HG03060 (cell line): ENCODE results near the gene PCYT1B.
"Not testable (repeated sequence)": the region's sequence is repeated elsewhere in the genome, so short reads cannot be mapped to it uniquely, and the experiment has no call there.

Source experiments
- ATAC-seq: cut with Tn5 transposase; IDR thresholded peaks from one replicate; pipeline ENCODE4 v1.9.1; 2021; ENCODE audit warnings: low read depth, moderate number of reproducible peaks; ENCODE audit not compliant: unreplicated experiment

PCYT1B gene

DNA sequence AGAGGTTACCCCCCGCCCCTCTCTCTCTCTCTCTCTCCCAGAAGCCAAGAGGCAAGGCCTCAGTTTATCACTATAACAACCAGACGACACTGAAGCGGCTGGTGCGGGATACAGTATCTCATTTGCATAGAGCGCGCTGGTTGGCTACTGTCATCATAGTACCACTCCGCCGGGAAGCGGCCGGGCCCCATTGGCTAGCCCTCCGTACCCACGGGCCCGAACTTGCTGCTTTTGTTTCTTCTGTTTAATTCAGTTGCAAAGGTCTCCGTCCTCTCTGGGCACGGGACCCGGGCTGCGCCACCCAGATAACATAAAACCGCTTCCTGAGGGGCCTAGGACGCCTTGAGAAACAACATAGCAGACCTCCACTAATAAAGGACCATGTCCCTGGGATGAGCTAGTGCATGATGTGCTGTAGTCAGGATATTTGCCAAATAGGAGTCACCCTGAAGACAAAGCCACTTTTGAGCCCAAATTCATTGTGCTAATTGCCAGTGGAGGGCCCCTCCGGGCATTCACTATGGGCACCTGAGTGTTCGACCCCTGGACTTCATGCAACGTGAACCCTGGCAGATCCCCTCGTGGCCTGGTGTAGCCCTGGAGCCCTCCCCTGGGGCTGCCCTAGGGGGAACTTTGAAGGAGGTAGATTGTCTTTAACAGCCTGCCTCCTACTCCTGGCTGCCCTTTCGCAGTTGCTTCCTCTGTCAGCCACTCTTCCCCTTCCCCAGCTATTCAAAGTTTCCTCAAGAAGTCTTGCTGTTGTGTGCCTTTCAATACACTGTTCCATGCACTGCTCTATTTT is at the start of gene PCYT1B:
Gene PCYT1B (minus strand): TSS at position 91 of the 802 bp plus-strand sequence. CDS start 242 bp downstream, outside the sequence.
- no peak for ATAC-seq

DNA sequence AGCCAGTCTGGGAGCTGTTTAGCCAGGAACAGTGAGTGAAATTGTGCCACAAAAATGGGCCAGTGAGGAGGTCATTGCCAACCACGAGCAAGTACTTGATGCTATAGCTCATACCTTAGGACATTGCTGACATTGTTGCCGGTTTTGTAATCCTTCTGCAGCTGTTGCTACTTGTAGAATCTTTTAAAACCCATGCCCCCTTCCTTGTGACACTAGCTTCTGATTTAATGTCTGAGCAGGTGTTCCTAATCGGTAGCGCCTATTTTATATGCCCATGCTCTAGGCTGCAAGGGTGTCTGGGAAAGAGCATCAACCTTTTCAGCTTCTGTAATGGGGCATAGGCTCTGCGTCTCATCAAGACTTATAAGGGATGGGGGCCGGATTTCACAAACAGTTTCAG is 49.1 kb upstream of the PCYT1B start:
- no peak for ATAC-seq

DNA sequence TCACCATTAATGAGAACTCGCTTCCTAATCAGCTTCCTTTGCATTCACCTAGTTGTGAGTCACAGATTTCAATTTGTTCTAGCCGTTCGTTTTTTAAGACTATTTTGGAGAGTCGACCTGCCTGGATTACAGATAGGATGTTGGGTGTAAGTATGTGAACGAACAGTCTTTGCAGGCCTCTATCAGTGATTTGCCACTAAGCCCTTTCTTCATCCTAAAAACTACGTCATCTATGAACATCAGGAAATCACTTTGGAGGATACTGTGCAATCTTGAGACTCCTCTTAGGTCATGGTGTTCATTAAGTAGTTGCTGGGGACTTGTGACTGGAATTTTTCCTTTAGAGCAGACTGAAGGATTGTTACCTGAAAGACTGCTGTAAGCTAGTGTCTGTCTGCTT is 47.7 kb upstream of the PCYT1B start:
- no peak for ATAC-seq

DNA sequence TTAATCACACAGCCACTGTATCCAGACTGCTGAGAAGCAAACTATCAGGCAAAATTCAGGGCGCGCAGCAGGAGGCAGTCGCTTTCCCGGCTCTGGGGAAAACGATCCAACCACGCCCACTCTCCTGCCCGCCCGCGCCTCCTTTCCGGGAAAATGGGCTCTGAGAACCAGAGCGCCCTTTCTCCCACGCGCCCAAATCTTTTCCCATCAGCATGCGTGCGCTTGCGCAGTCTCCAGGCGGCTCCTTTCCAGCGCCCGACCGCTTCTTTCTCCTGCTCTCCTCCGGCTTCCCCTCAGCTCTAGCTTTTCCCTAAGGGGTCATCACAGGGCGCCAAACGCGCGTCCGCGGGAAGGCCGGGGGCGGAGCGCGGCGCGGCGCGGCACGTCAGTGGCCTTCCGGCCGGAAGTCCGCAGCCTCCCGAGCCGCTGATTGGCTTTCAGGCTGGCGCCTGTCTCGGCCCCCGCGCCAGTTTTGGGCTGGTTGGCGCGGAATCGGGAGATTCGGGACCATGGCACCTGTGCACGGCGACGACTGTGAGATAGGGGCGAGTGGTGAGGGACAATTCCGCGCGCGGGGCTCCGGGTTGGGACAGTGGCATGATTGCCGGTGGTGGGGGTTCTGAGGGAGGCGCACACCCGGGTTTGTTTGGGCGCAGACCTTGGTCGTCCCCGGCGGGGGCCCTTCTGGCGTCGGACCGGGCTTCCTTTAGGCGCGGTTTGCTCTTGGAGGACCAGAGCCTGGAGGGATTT is 46.5 kb upstream of the PCYT1B start, which contains the start of gene POLA1:
Gene POLA1 (plus strand): TSS at position 466 of the 750 bp plus-strand sequence. CDS start 44 bp downstream, at position 510.
- ATAC-seq = peak; percentile 83

DNA sequence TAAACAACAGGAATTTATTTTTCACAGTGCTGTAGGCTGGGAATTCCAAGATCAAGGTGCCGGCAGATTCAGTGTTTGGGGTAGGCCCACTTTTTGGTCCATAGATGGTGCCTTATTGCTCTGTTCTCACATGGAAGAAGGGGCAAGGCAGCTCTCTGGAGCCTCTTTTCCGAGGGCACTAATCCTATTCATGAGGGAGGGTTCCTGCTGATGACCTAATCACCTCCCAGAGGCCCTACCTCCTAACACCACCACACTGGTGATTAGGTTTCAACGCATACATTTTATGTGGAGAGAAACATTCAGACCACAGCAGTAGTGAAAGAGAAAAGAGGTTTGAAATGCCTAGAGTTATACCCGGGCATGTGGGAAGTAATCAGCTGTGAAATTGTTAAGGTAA is 45.2 kb upstream of the PCYT1B start:
- ATAC-seq = no peak

DNA sequence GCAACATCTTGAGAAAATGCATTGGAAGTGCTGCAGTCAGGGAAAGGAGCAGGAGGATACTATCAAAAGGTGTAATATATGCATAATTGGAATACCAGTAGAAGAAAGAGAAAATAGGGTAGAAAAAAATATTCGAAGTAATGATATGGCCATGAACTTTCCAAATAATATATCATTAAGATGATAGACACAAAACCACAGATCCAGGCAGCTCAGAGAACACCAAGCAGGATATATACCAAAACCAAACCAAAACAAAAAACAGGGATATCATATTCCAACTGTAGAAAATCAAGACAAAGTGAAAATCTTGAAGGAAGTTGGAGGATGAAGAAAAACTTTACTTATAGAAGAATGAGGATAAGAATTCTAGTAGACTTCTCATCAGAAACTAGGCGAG is 36.9 kb upstream of the PCYT1B start:
- no peak for ATAC-seq

DNA sequence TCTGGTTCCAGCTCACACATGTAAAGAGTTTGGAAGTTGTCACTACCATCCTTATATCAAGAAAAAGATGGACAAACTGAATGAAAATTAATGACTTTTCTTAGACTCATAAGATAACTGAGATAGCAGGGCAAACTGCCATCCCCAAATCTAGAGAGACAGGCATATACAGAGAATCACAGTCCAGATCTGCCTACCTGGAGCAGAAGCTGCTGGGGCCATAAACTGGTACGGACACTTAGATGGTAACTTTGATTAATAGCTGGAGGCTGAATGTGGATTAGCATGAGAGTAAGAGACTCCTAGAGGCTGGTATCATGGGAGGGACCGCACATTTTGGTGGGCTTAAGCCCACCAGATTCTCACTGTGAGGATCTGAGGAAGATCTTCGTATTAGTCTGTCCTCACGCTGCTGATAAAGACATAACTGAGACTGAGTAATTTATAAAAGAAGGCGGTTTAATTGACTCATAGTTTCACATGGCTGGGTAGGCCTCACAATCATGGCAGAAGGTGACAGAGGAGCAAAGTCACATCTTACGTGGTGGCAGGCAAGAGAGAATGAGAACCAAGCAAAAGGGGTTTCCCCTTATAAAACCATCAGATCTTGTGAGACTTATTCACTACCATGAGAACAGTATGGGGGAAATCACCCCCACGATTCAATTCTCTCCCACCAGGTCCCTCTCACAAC is 35.7 kb upstream of the PCYT1B start:
- no peak for ATAC-seq

DNA sequence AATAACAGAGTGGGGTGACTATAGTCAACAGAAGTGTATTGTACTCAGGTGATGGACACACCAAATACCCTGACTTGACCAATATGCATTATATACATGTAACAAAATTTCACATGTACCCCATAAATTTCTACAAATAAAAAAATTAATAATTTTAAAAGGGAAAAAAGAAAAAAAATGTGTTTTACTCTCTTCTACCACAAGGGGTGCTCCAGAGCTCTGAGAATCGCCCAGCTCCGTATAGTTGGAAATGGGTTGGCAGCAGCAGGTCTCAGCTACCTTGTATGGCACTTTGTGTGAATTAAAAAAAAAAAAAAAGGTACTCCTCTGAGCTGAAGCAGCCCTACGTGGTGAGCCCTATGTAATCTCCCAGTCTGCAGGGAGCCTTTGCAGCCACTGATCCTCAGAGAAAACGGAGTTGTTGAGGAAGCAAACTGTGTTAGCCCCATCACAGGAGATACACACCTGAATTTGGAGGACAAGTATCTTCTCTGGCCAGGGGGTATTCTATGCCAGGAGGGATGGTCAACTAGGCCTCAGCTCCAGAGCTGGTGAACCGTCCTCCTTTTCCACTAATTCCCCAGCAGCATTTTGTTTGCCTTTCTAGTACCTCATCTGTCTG is 29.4 kb upstream of the PCYT1B start:
- ATAC-seq = no peak

DNA sequence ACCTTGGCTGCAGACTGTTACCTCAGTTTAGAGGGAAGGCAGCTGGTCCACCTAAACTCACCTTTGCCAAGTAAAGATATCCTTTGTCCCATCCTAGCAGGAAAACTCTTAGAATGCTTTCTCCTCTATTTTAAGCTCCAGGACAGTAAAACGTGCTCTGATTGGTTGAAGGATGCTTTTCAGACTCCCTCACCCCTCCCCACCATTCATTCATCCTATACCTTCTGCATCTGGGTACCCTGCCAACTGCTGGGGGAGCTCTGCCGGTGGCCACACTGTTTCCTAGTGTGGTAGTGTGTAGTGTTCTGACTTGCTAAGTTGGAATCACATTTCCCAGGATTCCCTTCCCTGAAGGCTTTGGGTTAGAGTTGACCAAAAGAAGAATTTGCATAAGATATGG is 26.3 kb upstream of the PCYT1B start:
- ATAC-seq = no peak

DNA sequence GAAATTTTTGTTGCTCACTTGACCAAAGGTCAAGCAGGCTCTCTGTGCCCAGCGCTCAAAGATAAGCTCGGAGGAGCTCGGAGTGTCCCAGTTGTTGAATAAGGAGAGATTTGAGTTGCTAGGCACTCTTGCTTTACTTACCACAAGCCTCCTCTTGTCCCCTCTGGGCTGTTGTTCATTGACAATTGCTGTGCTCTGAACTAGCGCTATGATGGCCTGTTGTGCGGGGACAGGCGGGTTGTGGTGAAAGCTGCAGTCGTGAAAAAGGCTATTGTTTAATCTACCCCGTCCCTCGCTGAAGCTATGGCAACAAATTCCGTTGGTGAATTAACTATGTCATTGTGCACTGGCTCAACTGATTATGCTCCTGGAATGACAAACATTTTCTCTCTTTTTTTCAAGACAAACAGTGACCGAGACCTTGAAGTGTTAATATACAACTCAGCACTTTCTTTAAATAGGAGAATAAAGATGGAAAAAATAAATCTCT is 25.6 kb upstream of the PCYT1B start:
- no peak for ATAC-seq

DNA sequence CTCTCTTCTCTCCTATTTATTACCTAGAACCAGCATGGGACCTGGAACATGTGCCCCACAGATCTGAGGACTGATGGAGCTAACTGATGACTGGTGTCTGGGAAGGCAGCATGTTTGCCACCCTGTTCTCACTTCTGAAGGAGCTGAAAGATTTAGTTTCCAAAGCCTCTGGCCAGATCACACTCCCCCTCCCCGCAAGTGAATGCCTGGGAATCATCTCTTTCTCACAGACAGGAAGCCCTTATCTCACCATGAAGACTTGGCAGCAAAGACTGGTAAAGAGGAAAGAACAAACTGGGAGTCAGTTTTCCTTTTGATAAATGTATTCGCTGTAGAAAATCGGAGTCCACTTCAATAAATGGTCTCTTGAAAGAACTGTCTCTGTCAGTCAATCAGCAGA is 21.0 kb upstream of the PCYT1B start:
- ATAC-seq = no peak

DNA sequence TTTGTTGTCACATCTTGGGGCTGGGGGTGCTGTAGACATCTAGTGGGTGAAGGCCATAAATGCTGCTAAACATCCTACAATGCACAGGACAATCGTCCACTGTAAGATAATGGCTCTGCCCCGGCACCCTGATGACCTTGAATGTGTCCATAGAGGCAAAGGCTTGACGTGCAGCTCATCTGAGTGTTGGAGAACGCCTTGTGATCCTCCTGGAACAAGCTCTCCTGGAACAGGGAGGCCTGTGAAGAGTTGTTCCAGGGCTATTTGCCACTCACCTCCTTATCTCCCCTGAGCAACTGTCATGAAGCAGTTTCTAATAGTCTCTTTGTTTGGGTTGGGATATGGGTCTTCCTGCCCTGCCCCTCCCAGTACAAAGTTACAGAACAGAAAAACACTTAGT is 15.2 kb upstream of the PCYT1B start:
- ATAC-seq = no peak

DNA sequence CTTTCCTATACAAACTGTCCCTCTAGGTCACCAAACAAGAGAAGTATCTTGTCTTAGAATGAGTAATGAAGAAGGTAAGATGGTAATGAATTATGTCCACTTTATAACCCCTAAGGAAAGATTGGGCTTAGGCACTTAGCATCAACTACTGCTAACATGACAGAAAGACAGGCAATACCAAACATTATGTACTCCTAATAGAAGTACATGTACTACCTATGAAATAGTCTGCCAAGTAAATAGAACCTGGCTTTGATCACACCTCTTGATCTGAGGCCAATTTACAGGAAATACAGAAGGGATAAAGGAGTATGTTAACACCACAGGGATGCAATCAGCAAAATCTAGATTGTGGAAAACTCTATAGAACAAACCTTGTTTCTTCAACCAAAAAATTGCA is 14.1 kb upstream of the PCYT1B start:
- no peak for ATAC-seq

DNA sequence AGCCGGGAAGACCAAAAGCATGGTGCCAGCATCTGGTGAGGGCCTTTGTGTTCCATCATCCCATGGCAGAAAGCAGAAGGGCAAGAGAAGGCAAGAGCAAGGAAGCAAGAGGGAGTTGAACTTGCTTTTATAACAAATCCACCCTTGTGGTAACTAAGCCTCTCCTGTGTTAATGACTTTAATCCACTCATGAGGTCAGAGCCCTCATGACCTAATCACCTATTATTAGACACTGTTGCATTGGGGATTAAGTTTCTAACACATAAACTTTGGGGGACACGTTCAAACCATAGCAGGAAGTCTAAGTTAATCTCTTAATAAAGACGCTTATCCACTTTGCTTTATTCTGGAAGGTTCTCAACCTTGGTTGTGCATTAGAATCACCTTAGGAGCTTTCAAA is 12.5 kb upstream of the PCYT1B start:
- ATAC-seq = no peak

DNA sequence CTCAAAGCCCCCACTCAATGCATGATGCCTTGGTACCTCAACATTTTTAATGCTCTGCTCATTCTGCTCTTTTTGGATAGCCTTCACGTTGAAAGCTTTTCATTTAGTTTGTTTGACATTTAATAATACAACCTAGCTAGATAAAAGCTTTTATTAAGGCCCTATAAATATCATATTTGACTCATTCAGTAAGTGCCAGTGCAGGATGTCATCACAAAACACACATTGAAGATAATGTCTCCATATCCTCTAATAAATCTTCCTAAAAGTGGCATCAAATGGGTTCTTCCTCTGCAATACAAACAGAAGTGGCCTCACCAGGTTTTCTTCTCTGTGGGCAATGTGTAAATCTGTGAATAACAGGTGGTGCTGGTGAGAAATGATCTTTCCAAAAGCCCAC is 12.0 kb upstream of the PCYT1B start:
- ATAC-seq = no peak

DNA sequence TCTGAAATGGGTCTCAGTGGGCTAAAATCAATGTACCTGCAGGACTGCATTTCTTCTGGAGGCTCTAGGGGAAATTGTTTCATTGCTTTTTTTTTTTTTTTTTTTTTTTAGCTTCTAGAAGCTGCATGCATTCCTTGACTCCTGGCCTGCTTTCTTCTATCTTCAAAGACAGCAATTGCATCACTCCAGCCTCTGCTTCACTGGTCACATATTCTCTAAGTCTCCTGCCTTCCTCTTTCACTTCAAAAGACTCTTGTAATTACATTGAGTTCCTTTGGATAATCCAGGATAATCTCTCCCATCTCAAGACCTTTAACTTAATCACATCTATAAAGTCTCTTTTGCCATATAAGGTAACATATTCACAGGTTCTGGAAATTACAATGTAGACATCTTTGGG is 11.3 kb upstream of the PCYT1B start:
- ATAC-seq = no peak

DNA sequence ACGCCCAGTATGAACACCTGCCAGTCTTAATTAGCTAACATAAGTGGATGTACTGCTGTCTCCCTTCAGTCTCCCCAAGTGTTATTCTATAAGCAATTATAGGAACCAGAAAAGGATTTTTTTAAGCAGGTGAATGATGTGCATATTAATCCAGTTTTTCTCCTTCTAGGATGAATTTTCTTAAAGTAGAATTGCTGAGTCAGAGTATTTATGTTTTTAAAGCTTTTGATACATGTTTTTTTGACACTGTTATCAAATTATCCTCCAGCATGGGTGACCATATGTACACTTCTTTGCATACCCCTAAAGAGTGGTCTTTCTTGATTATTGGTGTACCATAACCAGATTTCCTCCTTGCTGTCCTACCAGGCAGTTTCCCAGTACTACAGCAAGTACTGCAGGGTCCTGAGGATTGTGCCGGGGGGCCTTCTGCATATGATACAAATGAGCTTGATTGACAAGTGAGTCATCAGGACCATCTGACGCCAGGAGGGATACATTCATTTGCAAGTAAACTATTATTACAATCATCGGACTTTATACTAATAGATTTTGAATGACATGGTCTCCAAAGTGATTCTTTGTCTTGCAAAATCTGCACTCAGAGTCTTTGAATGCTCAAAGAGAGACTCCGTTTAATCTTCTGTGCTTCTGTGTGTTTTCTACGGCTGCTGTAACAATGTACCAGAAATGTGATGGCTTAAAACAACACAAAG is 10.7 kb upstream of the PCYT1B start:
- ATAC-seq = no peak

DNA sequence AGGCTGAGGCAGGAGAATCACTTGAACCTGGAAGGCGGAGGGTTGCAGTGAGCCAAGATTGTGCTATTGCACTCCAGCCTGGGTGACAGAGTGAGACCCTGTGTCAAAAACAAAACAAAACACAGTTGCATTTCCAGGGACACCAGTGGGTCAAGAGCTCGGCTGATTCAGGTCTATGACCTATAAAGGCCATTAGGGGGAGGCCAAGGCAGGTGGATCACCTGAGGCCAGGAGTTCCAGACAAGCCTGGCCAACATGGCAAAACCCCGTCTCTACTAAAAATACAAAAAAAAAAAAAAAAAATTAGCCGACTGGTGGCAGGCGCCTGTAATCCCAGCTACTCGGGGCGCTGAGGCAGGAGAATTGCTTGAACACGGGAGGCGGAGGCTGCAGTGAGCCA is 8.5 kb upstream of the PCYT1B start:
- not testable (repeated sequence) for ATAC-seq

DNA sequence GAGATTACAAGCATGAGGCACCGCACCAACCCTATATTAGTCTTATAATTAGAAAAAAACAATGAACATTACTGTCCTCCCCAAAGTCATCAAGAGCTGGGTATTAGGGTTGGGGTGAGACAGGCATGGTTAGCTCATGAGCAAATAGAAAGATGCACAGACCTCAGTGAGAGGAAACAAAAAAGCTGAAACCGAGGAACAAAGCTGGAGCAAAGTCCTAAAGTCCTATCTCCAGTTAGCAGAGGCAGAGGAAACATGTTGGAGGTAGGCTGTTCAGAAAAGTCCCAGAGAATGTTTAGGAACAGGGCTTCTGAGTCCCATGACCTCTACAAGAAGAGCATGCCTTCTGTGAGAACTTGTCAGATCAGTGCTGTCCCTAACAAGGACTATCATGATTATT is 4.6 kb upstream of the PCYT1B start:
- no peak for ATAC-seq

DNA sequence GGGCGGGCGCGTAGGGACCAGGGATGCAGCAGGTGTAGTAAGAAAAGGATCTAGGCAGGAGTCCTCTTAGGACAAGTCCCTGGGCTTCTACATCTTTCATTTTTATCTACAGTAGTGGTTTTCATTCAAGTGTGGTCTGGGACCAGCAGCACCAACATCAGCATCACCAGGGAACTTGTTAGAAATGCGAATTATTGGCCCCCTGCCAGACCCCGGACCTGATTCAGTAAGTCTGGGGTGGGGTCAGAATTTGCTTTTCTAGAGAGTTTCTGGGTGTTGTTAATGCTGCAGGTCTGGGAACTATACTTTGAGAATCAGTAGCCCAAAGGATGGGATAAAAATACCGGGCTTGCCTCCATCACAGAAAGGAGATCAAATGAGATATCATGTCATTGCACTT is 1.3 kb upstream of the PCYT1B start:
- no peak for ATAC-seq
